CD4-positive, alpha-beta T cell treated with Interleukin-4 for 4 hours (primary cell): Measurements from ENCODE around the gene URM1.
"Not testable (repeated sequence)": the region's sequence is repeated elsewhere in the genome, so short reads cannot be mapped to it uniquely, and the experiment has no call there.

Experiments used
- DNase-seq: peaks from one replicate; pipeline ENCODE4 v3.0.0-alpha.2; 2020

The URM1 gene

DNA sequence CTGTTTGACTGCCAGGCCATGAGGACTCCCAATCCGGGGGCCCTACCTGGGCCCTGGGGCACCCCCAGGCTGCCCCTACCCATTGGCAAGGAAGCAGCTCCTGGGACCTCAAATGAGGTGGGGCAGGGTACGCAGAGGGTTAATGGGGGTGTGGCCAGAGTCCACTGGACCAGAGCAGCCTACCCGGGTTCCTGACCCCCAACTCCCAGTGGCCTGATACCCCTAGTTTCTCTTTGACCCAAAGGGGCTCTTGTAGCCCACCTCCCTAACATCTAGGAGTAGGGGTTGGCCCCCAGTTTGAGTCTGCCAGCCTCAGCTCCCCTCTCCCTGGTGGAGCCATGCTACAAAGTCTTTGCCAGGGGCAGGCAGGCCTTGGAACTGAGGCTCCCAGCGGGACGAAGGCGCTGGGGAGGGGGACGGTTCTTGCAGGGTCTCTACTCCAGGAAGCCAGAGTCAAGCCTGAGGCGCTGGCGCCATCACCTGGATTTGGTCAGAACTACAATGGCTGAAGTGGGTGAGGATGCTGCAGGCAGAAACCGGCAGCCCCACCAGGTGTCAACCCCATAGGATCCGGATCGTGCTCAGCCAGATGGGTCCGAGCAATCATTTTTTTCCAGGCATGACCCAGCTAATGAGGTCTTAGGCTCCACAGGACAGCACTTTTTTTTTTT is 41.1 kb downstream of the URM1 start:
- peak; percentile 29 for DNase-seq

DNA sequence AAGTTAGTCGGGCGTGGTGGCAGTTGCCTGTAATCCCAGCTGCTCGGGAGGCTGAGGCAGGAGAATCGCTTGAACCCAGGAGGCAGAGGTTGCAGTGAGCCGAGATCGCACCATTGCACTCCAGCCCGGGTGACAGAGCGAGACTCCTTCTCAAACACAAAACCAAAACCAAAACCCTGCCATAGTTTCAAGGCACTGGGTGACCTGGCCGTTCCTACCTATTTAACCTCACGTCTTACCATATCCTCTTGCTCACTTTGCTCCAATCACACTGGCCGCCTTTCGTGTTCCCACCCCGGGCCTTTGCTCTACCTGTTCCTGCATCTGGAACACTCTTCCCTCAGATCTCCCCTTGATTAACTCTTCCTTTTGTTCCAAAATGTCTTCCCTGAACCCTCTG is 42.6 kb downstream of the URM1 start:
- DNase-seq, result not testable (repeated sequence)

DNA sequence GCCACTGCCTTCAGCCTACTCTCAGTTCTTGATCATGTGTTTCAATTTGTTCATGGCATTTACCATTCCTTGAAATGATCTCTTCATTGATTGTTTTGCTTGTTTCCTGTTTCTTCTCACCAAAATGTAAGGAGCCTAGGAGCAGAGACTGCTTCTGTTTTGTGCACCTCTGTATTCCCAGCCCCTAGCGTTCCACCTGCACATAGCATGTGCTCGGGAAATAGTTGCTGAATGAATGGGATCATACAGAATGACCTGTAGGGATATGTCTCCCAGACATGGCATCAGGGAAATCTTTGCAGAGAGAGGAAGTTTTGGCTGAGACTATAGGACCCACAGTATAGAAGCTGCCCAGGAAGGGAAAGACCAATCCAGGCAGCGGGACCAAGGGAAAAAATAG is 43.3 kb downstream of the URM1 start:
- no peak for DNase-seq

DNA sequence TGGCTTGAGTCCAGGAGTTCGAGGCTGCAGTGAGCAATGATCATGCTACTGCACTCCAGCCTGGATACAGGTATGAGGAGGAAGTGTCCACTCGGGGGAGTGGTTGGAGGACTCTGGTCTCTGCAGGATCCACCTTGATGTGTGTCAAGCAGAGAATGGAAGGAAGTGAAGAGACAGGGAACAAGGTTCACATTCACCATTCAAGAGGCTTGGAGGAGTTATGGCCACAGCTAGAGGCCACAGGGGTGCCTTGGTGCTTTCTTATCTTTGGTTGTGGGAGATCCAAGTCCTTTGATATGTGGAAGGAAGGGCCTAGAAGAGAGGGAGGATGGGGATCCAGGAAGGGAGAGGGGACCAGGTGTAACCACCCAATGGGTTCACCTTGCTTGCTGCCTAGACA is 44.1 kb downstream of the URM1 start:
- DNase-seq, result no peak

DNA sequence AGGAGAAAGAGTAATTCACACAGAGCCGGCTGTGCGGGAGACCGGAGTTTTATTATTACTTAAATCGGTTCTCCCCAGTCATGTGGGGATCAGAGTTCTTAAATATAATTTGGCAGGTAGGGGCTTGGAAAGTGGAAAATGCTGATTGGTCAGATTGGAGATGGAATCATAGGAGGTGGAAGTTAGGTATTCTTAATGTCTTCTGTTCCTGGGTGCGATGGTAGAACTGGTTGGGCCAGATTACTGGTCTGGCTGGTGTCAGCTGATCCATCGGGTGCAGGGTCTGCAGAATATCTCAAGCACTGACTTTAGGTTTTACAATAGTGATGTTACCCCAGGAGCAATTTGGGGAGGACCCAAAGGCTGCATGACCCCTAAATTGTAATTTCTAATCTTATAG is 44.8 kb downstream of the URM1 start:
- DNase-seq, result no peak

DNA sequence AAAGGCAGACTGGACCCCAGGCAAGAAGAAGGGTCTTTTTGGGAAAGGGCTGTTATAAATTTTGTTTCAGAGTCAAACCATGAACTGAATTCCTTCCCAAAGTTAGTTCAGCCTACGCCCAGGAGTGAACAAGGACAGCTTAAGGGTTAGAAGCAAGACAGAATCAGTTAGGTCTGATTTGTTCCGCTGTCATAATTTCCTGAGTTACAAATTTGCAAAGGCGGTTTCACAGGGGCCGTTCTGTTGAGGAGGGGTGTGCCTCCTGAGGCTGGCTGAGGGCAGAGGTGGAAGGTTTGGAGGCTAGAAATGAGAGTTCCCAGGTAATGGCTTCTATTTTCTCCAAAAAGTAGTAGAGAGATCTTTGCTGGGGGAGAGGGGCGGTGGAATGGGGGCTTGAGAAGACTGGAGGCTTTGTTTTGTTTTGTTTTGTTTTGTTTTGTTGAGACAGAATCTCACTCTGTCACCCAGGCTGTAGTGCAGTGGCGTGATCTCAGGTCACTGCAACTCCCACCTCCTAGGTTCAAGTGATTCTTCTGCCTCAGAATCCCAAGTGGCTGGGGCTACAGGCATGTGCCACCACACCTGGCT is 45.4 kb downstream of the URM1 start:
- no peak for DNase-seq

DNA sequence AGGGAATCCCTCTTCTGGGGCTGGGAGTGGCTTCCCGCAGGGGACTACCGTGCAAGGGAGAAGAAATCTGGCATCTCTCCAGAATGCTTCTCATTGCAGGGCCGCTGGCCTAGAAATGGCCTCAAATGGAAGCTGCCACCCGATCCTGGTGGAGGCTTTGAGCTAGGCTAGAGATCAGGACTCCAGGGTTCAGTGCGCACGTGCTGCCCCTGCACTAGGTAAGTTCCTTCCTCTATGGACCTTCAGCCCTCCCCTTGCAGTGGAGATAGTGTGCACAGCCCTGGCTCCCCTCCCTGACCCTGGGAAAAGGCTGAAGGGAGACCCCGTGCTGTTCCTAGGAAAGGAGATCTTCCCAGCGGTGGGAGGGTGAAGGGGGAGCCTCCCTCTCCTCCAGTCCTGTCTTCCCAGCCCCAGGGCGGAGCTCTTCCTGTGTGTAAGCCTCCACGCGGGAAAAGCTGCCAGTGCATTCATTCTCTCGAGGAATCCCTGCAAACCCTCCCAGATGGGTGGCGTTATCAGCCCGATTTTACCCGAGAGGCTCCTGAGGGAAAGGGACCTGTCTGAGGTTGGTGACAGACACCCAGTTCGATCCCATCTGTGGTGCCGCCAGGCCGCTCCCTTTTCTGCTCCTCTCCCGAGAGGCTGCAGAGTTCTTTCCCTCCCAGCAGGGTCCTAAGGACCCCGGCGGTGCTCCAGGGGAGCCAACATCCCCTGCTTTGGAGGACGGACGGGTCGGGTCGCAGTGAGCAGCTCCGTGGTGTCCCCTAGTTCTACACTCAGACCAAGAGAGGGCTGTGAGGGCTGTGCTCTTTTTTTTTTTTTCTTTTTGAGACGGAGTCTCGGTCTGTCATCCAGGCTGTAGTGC is 48.1 kb downstream of the URM1 start:
- DNase-seq, result no peak

DNA sequence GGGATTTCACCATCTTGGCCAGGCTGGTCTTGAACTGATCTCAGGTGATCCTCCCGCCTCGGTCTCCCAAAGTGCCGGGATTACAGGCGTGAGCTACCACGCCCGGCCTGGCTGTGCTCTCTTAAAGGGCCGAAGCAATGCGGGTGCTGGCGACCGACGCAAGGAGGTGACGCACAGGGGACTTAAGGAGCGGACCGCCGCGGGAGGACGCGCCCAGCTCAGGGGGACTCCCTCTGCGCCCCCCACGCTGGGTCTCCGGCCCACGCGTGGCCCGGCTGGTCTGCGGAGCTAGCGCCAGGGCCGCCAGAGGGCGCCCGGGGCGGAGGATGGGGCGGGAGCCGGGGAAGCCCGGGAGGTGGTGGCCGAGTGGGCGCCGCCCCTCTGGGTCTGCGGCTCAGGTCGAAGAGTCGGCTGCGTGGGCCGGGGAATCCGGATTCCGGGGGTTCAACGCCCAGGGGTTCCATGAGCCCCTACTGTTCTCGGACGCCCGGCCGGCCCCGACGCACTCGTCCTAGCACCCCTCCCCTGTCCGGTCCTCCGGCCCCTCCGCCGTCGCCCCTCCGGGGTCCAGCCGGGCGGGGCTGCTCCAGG is 49.0 kb downstream of the URM1 start:
- peak; percentile 46 for DNase-seq

DNA sequence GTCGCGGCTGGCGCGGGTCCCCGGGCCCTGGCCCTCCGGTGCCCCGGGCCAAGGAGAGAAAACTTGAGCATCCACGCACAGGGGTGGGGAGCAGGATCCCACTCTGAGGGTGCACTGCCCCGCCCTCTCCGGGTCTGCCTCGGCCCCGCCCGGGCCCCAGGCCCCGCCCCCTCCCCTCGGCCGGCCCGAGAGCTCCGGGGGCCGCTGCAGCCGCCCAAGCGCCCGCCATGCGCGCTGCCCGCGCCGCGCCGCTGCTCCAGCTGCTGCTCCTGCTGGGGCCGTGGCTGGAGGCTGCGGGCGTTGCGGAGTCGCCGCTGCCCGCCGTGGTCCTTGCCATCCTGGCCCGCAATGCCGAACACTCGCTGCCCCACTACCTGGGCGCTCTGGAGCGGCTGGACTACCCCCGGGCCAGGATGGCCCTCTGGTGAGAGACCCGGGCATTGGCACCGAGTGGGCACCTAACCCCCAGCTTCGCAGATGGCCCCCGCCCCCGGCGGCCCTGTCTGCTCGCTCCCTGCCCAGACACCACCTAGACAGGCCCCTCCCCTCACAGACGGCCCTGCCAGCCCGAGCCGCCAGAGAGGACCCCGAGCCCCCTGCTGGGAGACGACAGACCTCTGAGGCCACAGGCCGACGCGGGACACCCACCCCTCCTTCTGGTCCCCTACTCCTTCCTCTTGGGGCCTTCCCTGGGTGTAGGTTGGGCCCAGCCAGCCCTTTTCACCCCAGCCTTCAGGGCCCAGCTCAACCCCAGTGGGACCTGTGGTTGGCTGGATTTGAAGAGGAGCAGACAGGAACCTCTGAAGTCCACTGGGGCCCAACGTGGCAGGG is 49.7 kb downstream of the URM1 start, which contains the start of gene CERCAM:
TSS of gene CERCAM (plus strand) at position 207 of the 831 bp plus-strand sequence. CDS start at position 228, 21 bp downstream.
- DNase-seq, result peak; percentile 23

DNA sequence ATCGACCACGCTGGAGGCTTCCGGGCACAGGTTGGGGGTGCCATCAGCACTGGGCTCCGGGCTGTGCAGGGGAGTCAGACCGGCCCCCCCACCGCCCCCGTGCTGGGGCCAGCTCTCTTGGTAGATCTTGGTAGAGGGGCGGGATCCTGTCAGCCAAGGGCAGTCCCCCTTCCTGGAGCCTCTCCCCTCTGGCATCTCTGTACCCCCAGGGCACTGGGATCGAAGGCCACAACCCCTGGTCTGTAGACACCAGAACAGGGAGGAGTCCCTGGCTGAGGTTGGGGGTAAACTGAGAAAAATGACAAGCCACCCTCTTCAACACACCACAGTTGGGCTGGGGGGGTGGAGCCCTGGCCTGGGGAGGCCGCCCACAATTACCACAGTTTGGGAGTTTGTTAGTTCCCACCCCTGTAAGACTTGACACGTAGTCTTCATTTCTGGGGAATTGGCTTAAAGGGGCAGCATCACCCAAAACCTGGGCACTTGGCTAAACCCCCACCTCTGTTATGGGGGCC is 50.4 kb downstream of the URM1 start:
- DNase-seq, result no peak

DNA sequence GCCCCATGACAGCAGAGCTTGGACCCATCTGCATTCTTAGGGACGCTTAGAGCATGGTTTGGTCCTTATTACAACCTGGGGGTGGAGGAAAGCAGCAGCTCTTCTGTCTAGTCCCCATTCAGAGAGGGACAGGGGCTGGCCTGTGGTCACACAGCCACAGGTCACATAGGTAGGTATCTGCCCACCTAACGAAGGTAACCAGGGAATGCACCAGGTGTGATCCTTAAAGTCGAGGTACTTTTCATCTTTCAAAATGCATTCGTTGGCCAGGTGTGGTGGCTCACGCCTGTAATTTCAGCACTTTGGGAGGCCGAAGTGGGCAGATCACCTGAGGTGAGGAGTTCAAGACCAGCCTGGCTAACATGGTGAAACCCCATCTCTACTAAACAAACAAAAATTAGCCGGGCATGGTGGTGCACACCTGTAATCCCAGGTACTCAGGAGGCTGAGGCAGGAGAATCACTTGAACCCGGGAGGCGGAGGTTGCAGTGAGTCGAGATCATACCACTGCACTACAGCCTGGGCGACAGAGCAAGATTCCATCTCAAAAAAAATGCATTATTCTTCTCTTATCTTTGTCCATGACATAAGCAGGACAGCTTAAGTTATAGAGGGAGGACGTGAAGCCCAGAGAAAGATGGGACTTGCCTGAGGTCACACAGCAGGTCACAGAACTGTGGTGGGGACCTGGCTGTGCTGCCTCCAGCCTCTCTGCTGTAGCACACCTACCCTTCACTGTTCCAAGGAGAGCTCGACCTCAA is 51.0 kb downstream of the URM1 start:
- not testable (repeated sequence) for DNase-seq

DNA sequence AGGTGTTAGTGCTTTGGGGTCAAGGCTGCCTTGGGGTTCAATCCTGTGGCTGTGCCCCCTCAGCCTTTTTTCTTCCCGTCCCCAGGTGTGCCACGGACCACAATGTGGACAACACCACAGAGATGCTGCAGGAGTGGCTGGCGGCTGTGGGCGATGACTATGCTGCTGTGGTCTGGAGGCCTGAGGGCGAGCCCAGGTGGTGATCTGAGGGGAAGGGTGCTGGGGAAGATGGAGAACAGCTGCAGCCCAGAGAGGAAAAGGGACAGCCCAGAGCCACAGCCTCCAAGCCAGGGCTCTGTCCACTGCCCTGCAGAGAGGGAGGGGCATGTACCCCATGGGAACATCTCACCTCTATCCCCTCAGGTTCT is 51.6 kb downstream of the URM1 start:
- DNase-seq, result no peak

DNA sequence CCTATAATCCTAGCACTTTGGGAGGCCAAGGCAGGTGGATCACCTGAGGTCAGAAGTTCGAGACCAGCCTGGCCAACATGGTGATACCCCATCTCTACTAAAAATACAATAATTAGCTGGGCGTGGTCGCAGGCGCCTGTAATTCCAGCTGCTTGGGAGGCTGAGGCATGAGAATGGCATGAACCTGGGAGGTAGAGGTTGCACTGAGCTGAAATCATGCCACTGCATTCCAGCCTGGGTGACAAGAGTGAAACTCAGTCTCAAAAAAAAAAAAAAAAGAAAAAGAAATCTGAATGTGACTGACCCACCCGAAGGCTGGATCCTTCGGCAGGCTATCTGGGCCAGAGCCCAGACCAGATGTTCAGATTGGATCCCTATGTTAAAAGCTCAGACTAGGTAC is 52.2 kb downstream of the URM1 start:
- DNase-seq, result not testable (repeated sequence)

DNA sequence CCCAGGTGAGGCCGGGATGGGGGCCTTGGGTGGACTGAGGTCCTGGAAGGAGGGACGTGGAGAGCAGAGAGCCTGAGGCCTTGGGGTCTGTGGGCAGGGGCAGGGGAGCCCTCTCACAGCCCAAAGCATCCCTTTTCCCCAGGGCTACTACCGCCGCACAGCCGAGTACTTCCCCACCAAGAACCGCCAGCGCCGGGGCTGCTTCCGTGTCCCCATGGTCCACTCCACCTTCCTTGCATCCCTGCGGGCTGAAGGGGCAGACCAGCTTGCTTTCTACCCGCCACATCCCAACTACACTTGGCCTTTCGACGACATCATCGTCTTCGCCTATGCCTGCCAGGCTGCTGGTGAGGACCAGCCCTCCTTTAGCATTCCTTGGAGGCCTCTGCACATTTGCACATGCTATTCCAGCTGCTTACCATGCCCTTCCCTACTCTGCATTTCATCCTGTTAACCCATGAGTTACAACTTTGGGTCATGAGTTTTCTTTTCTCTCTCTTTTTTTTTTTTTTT is 53.1 kb downstream of the URM1 start:
- DNase-seq, result no peak

DNA sequence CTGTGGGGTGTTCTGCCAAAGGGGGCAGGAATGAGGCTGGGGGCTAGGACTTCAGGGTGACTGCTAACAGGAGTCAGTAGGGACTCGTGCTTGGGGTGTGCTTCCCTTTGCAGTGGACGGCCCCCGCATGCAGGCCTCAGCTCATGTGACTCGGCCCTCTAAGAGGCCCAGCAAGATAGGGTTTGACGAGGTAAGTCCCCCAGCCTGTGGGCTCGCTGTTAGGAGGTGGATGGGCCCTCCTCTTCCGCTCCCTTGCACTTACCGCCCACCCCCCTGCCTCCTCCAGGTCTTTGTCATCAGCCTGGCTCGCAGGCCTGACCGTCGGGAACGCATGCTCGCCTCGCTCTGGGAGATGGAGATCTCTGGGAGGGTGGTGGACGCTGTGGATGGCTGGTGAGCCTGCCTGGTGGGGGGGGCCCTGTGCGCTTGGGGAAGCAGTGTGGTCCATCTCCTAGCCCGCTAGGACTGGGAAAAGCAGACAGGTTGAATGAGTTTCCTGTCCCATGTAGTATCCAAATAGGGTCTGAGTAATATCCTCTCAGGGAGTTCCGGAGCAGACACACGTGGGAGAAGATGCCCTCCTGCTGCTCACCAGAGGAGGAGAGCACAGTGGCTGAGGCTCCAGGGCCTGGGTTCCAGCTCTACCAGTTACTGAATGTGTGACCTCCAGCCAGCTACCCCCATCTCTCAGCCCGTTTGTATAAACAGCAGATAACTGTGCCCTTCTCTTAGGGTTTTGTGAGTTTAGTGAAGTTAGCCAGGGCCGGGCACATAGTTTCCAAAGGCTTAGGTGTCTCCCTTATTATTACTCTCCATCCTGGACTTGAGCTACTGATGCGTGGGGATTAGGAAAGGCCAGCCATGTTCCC is 57.7 kb downstream of the URM1 start:
- DNase-seq, result no peak

DNA sequence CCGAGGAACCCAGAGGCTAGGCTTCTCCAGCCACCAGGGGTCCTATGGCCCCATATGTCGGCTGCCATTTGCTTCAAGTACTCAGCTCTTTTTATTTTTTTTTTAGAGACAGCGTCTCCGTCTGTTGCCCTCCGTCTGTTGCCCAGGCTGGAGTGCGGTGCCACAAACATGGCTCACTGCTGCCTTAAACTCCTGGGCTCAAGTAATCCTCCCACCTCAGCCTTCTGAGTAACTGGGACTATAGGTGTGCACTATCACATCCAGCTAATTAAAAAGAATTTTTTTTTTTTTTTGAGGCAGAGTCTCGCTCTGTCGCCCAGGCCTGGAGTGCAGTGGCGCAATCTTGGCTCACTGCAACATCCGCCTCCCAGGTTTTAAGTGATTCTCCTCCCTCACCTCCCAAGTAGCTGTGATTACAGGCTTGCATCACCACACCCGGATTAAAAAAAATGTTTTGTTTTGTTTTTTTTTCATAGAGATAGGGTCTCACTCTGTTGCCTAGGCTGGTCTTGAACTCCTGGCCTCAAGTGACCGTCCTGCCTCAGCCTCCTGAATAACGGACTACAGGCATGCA is 58.4 kb downstream of the URM1 start:
- no peak for DNase-seq

DNA sequence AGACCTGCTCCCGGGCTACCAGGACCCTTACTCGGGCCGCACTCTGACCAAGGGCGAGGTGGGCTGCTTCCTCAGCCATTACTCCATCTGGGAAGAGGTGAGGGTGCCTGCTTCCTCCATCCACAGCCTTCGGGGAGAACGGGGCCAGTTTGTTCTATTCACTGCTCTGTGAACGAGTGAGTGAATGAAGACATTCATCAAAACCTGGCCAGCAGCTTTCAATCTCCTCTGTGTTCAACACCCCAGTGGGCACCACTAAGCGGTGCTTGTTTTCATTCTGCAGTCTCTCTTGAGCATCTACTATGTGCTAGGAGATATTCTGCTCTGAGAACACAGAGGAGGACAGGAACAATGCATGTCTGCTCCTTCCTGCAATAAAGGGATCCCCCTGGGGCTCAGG is 60.0 kb downstream of the URM1 start:
- no peak for DNase-seq

DNA sequence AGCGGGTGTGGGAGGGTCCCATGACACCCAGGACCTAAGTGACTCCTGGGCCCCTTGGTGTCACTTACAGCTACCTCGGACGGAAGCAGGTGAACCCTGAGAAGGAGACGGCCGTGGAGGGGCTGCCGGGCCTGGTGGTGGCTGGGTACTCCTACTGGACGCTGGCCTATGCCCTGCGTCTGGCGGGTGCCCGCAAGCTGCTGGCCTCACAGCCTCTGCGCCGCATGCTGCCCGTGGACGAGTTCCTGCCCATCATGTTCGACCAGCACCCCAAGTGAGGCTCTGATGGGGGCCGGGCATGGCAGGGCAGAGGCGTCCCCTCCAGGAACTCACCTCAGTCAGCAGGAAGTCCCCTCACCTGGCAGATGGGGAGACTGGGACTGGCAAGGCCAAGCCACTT is 63.2 kb downstream of the URM1 start:
- DNase-seq, result no peak

DNA sequence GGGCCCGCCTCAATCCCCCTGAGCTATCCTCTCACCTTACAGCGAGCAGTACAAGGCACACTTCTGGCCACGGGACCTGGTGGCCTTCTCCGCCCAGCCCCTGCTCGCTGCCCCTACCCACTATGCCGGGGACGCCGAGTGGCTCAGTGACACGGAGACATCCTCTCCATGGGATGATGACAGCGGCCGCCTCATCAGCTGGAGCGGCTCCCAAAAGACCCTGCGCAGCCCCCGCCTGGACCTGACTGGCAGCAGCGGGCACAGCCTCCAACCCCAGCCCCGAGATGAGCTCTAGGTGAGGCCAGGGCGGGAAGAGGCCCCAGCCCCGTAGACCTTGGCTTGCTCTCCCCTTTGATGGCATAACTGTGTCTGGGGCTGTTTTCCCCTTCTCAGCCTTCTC is 64.4 kb downstream of the URM1 start:
- DNase-seq, result no peak
